ENCODE results near the gene TRRAP.

DNA sequence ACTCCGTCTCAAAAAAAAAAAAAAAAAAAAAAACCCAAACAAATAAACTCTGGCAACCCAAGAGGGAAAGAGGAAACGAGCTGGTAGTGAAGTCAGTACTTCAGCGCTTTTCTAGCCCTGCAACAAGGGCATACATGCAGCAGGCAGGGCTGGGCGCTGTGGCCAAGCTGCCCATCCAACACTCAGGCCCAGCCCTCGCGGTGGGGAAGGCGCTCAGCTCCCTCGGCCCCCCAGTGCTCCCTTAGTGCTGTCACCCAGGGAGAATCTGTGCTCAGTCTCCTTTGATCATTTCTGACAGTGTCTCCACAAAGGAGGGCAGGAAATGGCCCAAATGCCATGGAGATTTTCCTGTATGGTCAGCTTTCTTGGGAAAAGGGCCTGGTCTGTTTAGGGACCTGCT, 168.4 kb downstream of the TRRAP start:
- no peak for TF ChIP-seq CTCF (IDR thresholded peaks at IDR 0.05)
- no peak for TF ChIP-seq POLR2A (IDR thresholded peaks at IDR 0.05)
